Adrenal gland (tissue), 12 donors: ENCODE data around the gene MAP3K2. TPM values are rescaled to one million over a fixed set of nuclear protein-coding genes. Genes with fewer than 3 reads are reported as not detected.

Experiments
- DNase-seq, 7 donors: peaks; one replicate each; pipeline ENCODE4 v3.0.0-alpha.2; 2019 to 2020
- H3K27ac ChIP-seq, 5 donors: fragments of 200-600 bp; sonication (generic) in 4 of 5; 1 replicate in 3 of 5; 2 replicates in 2 of 5; pipeline versions ENCODE4 v1.5.1 to v1.8.0; 2016 to 2020; ENCODE audit warnings: mild to moderate bottlenecking in 1 of 5
- H3K27me3 ChIP-seq: fragments of 200-600 bp; 2 replicates; pipeline ENCODE4 v1.8.0; 2021
- H3K36me3 ChIP-seq, 2 donors: fragments of 200-600 bp; replicated peaks in 1 of 2; 1 replicate in 1 of 2; 2 replicates in 1 of 2; pipeline versions ENCODE4 v1.5.1 to v1.8.0; 2018 to 2022
- H3K4me1 ChIP-seq, 2 donors: fragments of 200-600 bp; replicated peaks in 1 of 2; 1 replicate in 1 of 2; 2 replicates in 1 of 2; pipeline versions ENCODE4 v1.5.1 to v1.8.0; 2018 to 2021
- H3K4me3 ChIP-seq, 4 donors: fragments of 200-600 bp; sonication (generic) in 3 of 4; one replicate each; pipeline ENCODE4 v1.5.1; 2016 to 2018
- H3K9me3 ChIP-seq, 3 donors: fragments of 200-600 bp; sonication (generic) in 1 of 3; replicated peaks in 1 of 3; 1 replicate in 2 of 3; 2 replicates in 1 of 3; pipeline versions ENCODE4 v1.5.1 to v1.8.0; 2016 to 2021
- CTCF ChIP-seq, 6 experiments: fragments of 450-650 bp in 4 of 6; fragments of 200-600 bp in 2 of 6; sonication (generic) in 1 of 6; IDR thresholded peaks; 1 replicate in 5 of 6; 2 replicates in 1 of 6; pipeline versions ENCODE4 v1.5.1 to v1.8.0; 2016 to 2021; ENCODE audit warnings: antibody characterized with exemption in 6 of 6, mild to moderate bottlenecking in 2 of 6, moderate library complexity in 1 of 6
- POLR2A ChIP-seq, 2 donors: fragments of 450-650 bp; IDR thresholded peaks; one replicate each; pipeline ENCODE4 v1.6.1; 2017; ENCODE audit warnings: antibody characterized with exemption in 2 of 2, mild to moderate bottlenecking in 2 of 2, moderate library complexity in 1 of 2
- WGBS, 4 donors: extraction: QIAGEN DNeasy Blood & Tissue Kit in 2 of 4; methylation state at CpG; one replicate each; pipeline versions ENCODE4 v1.1.5 to v1.1.7; 2013 to 2017; 5-methylcytosine and 5-hydroxymethylcytosine counted together
- intact Hi-C, 2 donors: fragments of 100-400 bp; cut with DNase I; formaldehyde crosslinking; loops; one replicate each; pipeline versions ENCODE4 v1.14.1 to v1.15.0; 2022 to 2023
- polyA plus RNA-seq, 3 donors: library from polyadenylated mRNA; stranded (reverse); fragments of 200-250 nt in 2 of 3; fragments of 350-450 nt in 1 of 3; fragmentation: Illumina TruSeq in 1 of 3; extraction: RNeasy Lipid Tissue Mini Kit (QIAGEN cat#74804) in 1 of 3; gene quantifications; one replicate each; pipeline ENCODE4 v1.2.3, GENCODE V29; 2013 to 2014
- total RNA-seq, 9 donors: library from RNA; depleted of rRNA in 4 of 9; stranded (reverse); fragments of >200 nt in 4 of 9; fragments of 120-200 nt in 1 of 9; fragmentation: NEBNext Ultra II Directional in 1 of 9; extraction: Animal tissue kit (Norgen Biotek cat#: 25700) in 1 of 9; gene quantifications; one replicate each; pipeline versions ENCODE4 v1.1.0 to v1.2.4, GENCODE V29; 2013 to 2023
- donor health status: healthy with polysubstance abuse.
- donor health status: Bipolar disorder and iron deficiency.
- donor health status: DM: yes; HTN: yes; CAD: no.
- donor health status: DM: no; HTN: no; CAD: no.
- donor health status: DM: no; HTN: no; CAD: no.
- donor health status: DM: yes; HTN: yes; CAD: no.

The MAP3K2 gene
- total and polyA plus RNA-seq, 12 donors = 4.2 to 91.6 (median 49.2) TPM

- 65 to 77% (median 72%) methylated on average over 5 of the region's 5 CpGs for WGBS, 4 donors
- H3K4me3 ChIP-seq = no peak overlapping the region
- intact Hi-C loops = no loop called here
Observed at GRCh38 chr2:127359520-127359919, 28.3 kb downstream of the MAP3K2 start.

GRCh38 chr2:127358971-127359370, 28.8 kb downstream of the MAP3K2 start:
- intact Hi-C loops = no loop called here
- no peak overlapping the region for H3K4me3 ChIP-seq
- TF ChIP-seq CTCF (IDR thresholded peaks at IDR 0.05) (no peak), POLR2A (IDR thresholded peaks at IDR 0.05) (no peak)
- no peaks in the 10 kb centered on the region for H3K27me3 ChIP-seq
- DNase-seq = no peak
- no peaks in the 10 kb centered on the region for H3K9me3 ChIP-seq
- peaks cover 0 to 24% of the 10 kb centered on the region in 2 donors for H3K4me1 ChIP-seq
- H3K36me3 ChIP-seq = no peaks in the 10 kb centered on the region
- 97 to 100% (median 99%) methylated on average over 2 of the region's 2 CpGs for WGBS, 4 donors
- H3K27ac ChIP-seq = no peak overlapping the region

More at GRCh38 chr2:127359520-127359919, 28.3 kb downstream of the MAP3K2 start:
- no peak for DNase-seq
- TF ChIP-seq POLR2A (IDR thresholded peaks at IDR 0.05) (no peak), CTCF (IDR thresholded peaks at IDR 0.05) (no peak)
- no peak overlapping the region for H3K27ac ChIP-seq
- peaks cover 0 to 20% of the 10 kb centered on the region in 2 donors for H3K4me1 ChIP-seq
- no peaks in the 10 kb centered on the region for H3K9me3 ChIP-seq
- no peaks in the 10 kb centered on the region for H3K27me3 ChIP-seq
- H3K36me3 ChIP-seq = no peaks in the 10 kb centered on the region

GRCh38 chr2:127358044-127358443, 29.7 kb downstream of the MAP3K2 start:
- Histone ChIP-seq H3K4me3 (no peak overlapping the region), H3K27ac (no peak overlapping the region), H3K4me1 (peaks cover 0 to 20% of the 10 kb centered on the region in 2 donors), H3K9me3 (no peaks in the 10 kb centered on the region), H3K36me3 (no peaks in the 10 kb centered on the region), H3K27me3 (no peaks in the 10 kb centered on the region)
- WGBS, 4 donors = 70 to 89% (median 77%) methylated on average over 3 of the region's 3 CpGs
- TF ChIP-seq POLR2A (IDR thresholded peaks at IDR 0.05) (no peak), CTCF (IDR thresholded peaks at IDR 0.05) (no peak)
- DNase-seq = no peak
- intact Hi-C loops = no loop called here

- TF ChIP-seq CTCF (IDR thresholded peaks at IDR 0.05) = no peak
- TF ChIP-seq POLR2A (IDR thresholded peaks at IDR 0.05) = no peak
- intact Hi-C loops = no loop called here
Observed at GRCh38 chr2:127357591-127357990, 30.2 kb downstream of the MAP3K2 start.

More at GRCh38 chr2:127357591-127357990, 30.2 kb downstream of the MAP3K2 start:
- Histone ChIP-seq H3K9me3 (no peaks in the 10 kb centered on the region), H3K27ac (no peak overlapping the region), H3K36me3 (no peaks in the 10 kb centered on the region), H3K4me3 (no peak overlapping the region), H3K4me1 (peaks cover 0 to 19% of the 10 kb centered on the region in 2 donors), H3K27me3 (no peaks in the 10 kb centered on the region)
- no peak for DNase-seq
